Retinal pigment epithelial cell (primary cell): ENCODE results near the gene EML4.
"Not testable (repeated sequence)": the region's sequence is repeated elsewhere in the genome, so short reads cannot be mapped to it uniquely, and the experiment has no call there.

Source experiments
- DNase-seq: peaks from one replicate; pipeline ENCODE4 v3.0.0-alpha.2; 2010; ENCODE audit warnings: low read depth
- H3K4me3 ChIP-seq: 2 replicates; pipeline ENCODE4 v1.5.1; 2011; ENCODE audit warnings: mild to moderate bottlenecking, low read length, control low read depth, moderate library complexity
- CTCF ChIP-seq: conservative IDR thresholded peaks from 2 replicates; pipeline ENCODE4 v1.5.1; 2011; ENCODE audit warnings: low read depth, low read length, control low read depth, inconsistent platforms

Gene EML4

GRCh38 chr2:42128721-42129486, 40.2 kb upstream of the EML4 start:
- TF ChIP-seq CTCF, result no peak
- H3K4me3 ChIP-seq, result no peak overlapping the region
- no peak for DNase-seq

GRCh38 chr2:42129487-42129852, 39.7 kb upstream of the EML4 start:
- TF ChIP-seq CTCF, result no peak
- H3K4me3 ChIP-seq, result no peak overlapping the region
- DNase-seq, result no peak

GRCh38 chr2:42129947-42130346, 39.2 kb upstream of the EML4 start:
- H3K4me3 ChIP-seq, result no peak overlapping the region
- no peak for DNase-seq
- no peak for TF ChIP-seq CTCF

- not testable (repeated sequence) for DNase-seq, H3K4me3 ChIP-seq
Observed at GRCh38 chr2:42130858-42131257, 38.3 kb upstream of the EML4 start.

- DNase-seq, result peak; percentile 61
Observed at GRCh38 chr2:42132191-42132965, 36.8 kb upstream of the EML4 start.

GRCh38 chr2:42132966-42133641, 36.0 kb upstream of the EML4 start:
- TF ChIP-seq CTCF, result no peak
- H3K4me3 ChIP-seq, result peak overlapping the region; percentile 32
- DNase-seq, result peak; percentile 95

More at GRCh38 chr2:42132191-42132965, 36.8 kb upstream of the EML4 start:
- peak overlapping the region; percentile 13 for H3K4me3 ChIP-seq
- TF ChIP-seq CTCF, result no peak

GRCh38 chr2:42133771-42134195, 35.4 kb upstream of the EML4 start:
- H3K4me3 ChIP-seq, result peak overlapping the region; percentile 32
- no peak for DNase-seq
- TF ChIP-seq CTCF, result no peak

GRCh38 chr2:42134401-42134932, 34.7 kb upstream of the EML4 start:
- not testable (repeated sequence) for H3K4me3 ChIP-seq, DNase-seq
